Muscle layer of duodenum (tissue), 2 donors: ENCODE measurements around the gene EIF5B.
"Not testable (repeated sequence)": the region's sequence is repeated elsewhere in the genome, so short reads cannot be mapped to it uniquely, and the experiment has no call there.

Experiments used
- H3K27ac ChIP-seq: one replicate; pipeline ENCODE4 v1.7.0; 2013; ENCODE audit warnings: mild to moderate bottlenecking, low read length
- H3K27me3 ChIP-seq: one replicate; pipeline ENCODE4 v1.7.0; 2013; ENCODE audit warnings: low read depth, mild to moderate bottlenecking, control low read depth, low read length
- H3K36me3 ChIP-seq, 2 donors: one replicate each; pipeline ENCODE4 v1.7.0; 2013; ENCODE audit warnings: low read length in 2 of 2, control low read depth in 1 of 2, mild to moderate bottlenecking in 1 of 2; ENCODE audit not compliant: insufficient read depth in 2 of 2, control insufficient read depth in 1 of 2
- H3K4me1 ChIP-seq, 2 donors: one replicate each; pipeline ENCODE4 v1.7.0; 2013; ENCODE audit warnings: low read length in 2 of 2, mild to moderate bottlenecking in 2 of 2, control low read depth in 1 of 2, moderate library complexity in 1 of 2; ENCODE audit not compliant: insufficient read depth in 2 of 2, control insufficient read depth in 1 of 2
- H3K4me3 ChIP-seq, 2 donors: one replicate each; pipeline ENCODE4 v1.7.0; 2013; ENCODE audit warnings: low read length in 2 of 2, low read depth in 1 of 2, mild to moderate bottlenecking in 1 of 2
- H3K9me3 ChIP-seq, 2 donors: one replicate each; pipeline ENCODE4 v1.7.0; 2013; ENCODE audit warnings: low read length in 2 of 2, control low read depth in 1 of 2, mild to moderate bottlenecking in 1 of 2; ENCODE audit not compliant: control insufficient read depth in 1 of 2
- donor health status: healthy.

EIF5B gene

DNA sequence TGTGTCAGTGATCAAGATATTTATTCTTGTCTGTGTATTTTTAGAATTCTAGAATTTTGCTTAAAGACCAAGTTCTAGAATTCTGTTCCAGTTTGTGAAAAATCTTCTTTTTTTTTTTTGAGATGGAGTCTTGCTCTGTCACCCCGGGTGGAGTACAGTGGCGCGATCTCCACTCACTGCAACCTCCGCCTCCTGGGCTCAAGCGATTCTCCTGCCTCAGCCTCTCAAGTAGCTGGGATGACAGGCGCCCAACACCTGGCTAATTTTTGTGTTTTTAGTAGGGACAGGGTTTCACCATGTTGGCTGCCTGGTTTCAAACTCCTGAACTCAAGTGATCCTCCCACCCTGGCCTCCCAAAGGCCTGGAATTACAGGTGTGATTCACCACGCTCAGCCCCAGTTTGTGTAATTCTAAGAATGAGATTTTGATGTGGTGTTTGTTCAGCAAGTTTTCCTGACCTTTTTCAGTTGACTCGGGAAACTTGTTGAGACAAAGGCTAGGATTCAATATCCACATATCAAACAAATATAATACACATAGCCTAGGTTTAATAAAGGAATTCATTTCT is 3.6 kb downstream of the EIF5B start:
- Histone ChIP-seq H3K27ac (no peak overlapping the region), H3K4me1 (peaks cover 0 to 10% of the 10 kb centered on the region in 2 donors), H3K36me3 (peaks cover 0 to 3% of the 10 kb centered on the region in 2 donors), H3K4me3 (no peak overlapping the region), H3K27me3 (no peaks in the 10 kb centered on the region), H3K9me3 (no peaks in the 10 kb centered on the region)

DNA sequence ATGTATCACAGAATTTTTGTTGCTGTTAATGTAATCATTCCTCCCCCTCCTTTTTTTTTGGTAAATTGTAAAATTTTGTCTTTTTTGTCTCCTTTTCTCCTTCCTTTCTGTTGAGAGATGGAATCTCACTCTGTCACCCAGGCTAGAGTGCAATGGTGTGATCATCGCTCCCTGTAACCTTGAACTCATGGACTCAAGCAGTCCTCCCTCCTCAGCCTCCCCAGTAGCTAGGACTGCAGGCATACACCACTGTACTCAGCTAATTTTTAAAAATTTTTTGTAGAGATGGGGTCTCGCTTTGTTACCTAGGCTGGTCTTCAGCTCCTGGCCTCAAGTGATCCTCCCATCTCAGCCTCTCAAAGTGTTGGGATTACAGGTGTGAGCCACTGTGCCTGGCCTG is 5.3 kb downstream of the EIF5B start:
- no peaks in the 10 kb centered on the region for H3K9me3 ChIP-seq
- H3K27ac ChIP-seq: no peak overlapping the region
- H3K4me1 ChIP-seq: peaks cover 0 to 10% of the 10 kb centered on the region in 2 donors
- H3K4me3 ChIP-seq: no peak overlapping the region
- H3K36me3 ChIP-seq: no peaks in the 10 kb centered on the region
- no peaks in the 10 kb centered on the region for H3K27me3 ChIP-seq

- not testable (repeated sequence) for H3K4me3 ChIP-seq, H3K4me1 ChIP-seq, H3K36me3 ChIP-seq, H3K27me3 ChIP-seq, H3K9me3 ChIP-seq, H3K27ac ChIP-seq
These were observed 8.3 kb downstream of the EIF5B start for GRCh38 chr2:99345446-99345845.

- Histone ChIP-seq H3K27me3 (no peaks in the 10 kb centered on the region), H3K9me3 (no peaks in the 10 kb centered on the region), H3K4me1 (peaks cover 0 to 3% of the 10 kb centered on the region in 2 donors), H3K36me3 (no peaks in the 10 kb centered on the region), H3K4me3 (no peak overlapping the region), H3K27ac (no peak overlapping the region)
These were observed 9.0 kb downstream of the EIF5B start for GRCh38 chr2:99346218-99346617.

- no peaks in the 10 kb centered on the region for H3K9me3 ChIP-seq
- H3K27ac ChIP-seq: no peak overlapping the region
- H3K4me1 ChIP-seq: peaks cover 0 to 3% of the 10 kb centered on the region in 2 donors
- no peaks in the 10 kb centered on the region for H3K36me3 ChIP-seq
- H3K27me3 ChIP-seq: no peaks in the 10 kb centered on the region
- no peak overlapping the region for H3K4me3 ChIP-seq
These were observed 11.0 kb downstream of the EIF5B start for GRCh38 chr2:99348173-99348572.

DNA sequence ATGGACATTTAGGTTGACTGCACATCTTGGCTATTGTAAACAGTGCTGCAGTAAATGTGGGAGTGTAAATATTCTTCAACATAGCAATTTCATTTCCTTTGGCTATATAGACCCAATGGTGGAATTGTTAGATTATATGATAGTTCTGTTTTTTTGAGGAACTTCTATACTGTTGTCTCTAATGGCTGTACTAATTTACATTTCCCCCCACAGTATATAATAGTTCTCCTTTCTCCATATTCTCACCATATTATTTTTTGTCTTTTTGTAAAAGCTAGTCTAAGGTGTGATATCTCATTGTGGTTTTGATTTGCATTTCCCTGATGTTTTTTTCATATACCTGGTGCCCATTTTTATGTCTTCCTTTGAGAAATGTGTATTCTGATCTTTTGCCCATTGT is 13.0 kb downstream of the EIF5B start:
- Histone ChIP-seq H3K9me3 (no peaks in the 10 kb centered on the region), H3K36me3 (no peaks in the 10 kb centered on the region), H3K27ac (no peak overlapping the region), H3K27me3 (no peaks in the 10 kb centered on the region), H3K4me1 (peaks cover 3 to 4% of the 10 kb centered on the region in 2 donors), H3K4me3 (no peak overlapping the region)

DNA sequence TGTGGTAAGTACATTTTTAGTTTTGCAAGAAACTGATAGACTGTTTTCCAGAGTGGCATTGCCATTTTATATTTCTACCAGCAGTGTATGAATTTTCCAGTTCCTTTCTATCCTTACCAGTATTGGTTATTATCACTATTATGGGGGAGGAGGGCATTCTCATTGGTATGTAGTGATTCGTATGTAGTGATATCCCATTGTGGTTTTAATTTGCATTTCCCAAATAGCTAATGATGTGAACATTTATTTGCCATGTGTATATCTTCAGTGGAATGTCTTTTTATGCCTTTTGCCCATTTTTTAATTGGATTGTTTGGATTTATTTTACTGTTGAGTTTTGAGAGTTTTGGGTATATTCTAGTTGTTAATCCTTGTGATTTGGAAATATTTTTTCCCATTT is 16.9 kb downstream of the EIF5B start:
- Histone ChIP-seq H3K4me1 (peaks cover 3 to 4% of the 10 kb centered on the region in 2 donors), H3K4me3 (no peak overlapping the region), H3K27me3 (no peaks in the 10 kb centered on the region), H3K36me3 (no peaks in the 10 kb centered on the region), H3K9me3 (no peaks in the 10 kb centered on the region), H3K27ac (no peak overlapping the region)

GRCh38 chr2:99354825-99355224 is 17.6 kb downstream of the EIF5B start:
- not testable (repeated sequence) for H3K27me3 ChIP-seq, H3K4me3 ChIP-seq, H3K4me1 ChIP-seq, H3K9me3 ChIP-seq, H3K27ac ChIP-seq, H3K36me3 ChIP-seq

GRCh38 chr2:99356853-99357252 is 19.7 kb downstream of the EIF5B start:
- Histone ChIP-seq H3K27me3 (no peaks in the 10 kb centered on the region), H3K36me3 (peaks cover 0 to 6% of the 10 kb centered on the region in 2 donors), H3K27ac (no peak overlapping the region), H3K4me1 (peaks cover 0 to 4% of the 10 kb centered on the region in 2 donors), H3K4me3 (no peak overlapping the region), H3K9me3 (no peaks in the 10 kb centered on the region)

DNA sequence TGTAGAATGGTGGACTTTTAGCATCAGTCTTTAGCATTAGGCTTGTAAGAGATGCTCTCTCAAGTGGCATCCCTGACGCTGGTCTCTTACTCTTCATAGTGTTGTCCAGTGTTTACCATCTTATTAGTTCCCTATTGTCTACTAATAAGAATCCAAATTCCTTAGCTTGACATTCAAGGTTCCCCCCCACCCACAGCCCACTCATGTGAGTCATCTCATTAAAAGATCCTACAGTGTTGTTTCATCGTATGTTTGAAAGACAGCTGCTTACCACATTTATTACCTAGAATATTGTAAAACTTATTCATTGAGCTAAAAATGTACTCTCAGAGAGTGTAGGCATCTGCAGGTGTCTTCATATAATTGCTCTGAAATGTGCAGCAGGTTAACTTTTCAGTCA is 28.5 kb downstream of the EIF5B start:
- no peak overlapping the region for H3K4me3 ChIP-seq
- H3K9me3 ChIP-seq: no peaks in the 10 kb centered on the region
- H3K27me3 ChIP-seq: no peaks in the 10 kb centered on the region
- no peak overlapping the region for H3K27ac ChIP-seq
- no peaks in the 10 kb centered on the region for H3K4me1 ChIP-seq
- H3K36me3 ChIP-seq: peaks cover 58 to 68% of the 10 kb centered on the region in 2 donors

GRCh38 chr2:99368854-99369253 is 31.7 kb downstream of the EIF5B start:
- not testable (repeated sequence) for H3K4me3 ChIP-seq, H3K9me3 ChIP-seq, H3K27me3 ChIP-seq, H3K27ac ChIP-seq, H3K4me1 ChIP-seq
- peaks cover 63 to 77% of the 10 kb centered on the region in 2 donors for H3K36me3 ChIP-seq

DNA sequence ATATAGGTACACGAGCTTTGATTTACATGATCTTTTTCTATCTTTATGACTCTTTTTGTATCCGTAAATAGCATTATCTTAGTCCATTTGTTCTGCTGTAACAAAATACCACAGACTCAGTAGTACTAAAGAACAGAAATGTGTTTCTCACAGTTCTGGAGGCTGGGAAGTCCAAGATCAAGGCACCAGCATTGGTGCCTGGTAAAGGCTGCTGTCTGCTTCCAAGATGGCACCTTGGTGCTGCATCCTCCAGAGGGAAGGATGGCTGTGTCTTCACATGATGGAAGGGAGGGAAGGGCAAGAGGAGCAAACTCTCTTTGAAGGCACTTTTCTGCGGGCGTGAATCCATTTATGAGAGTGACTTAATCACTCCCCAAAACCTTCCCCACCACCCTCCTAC is 36.0 kb downstream of the EIF5B start:
- Histone ChIP-seq H3K4me3 (no peak overlapping the region), H3K4me1 (no peaks in the 10 kb centered on the region), H3K36me3 (peaks cover 56 to 75% of the 10 kb centered on the region in 2 donors), H3K27ac (no peak overlapping the region), H3K9me3 (no peaks in the 10 kb centered on the region), H3K27me3 (no peaks in the 10 kb centered on the region)
